SK-N-SH treated with all-trans-retinoic acid at 6 μM for 48 hours (cell line): ENCODE measurements around the gene MSL3.

ENCODE experiments used
- CSRNP3 ChIP-seq: fragments of 250-450 bp; sonication (Bioruptor Pico); IDR thresholded peaks from 2 replicates; pipeline ENCODE4 v1.5.1; 2021; ENCODE audit warnings: mild to moderate bottlenecking, moderate library complexity
- ESRRG ChIP-seq: fragments of 250-450 bp; sonication (Bioruptor Pico); IDR thresholded peaks from 2 replicates; pipeline ENCODE4 v1.6.1; 2021; ENCODE audit warnings: mild to moderate bottlenecking
- GLIS3 ChIP-seq: fragments of 250-450 bp; sonication (Bioruptor Pico); IDR thresholded peaks from 2 replicates; pipeline ENCODE4 v1.5.0; 2020; ENCODE audit warnings: mild to moderate bottlenecking, moderate library complexity
- ISL1 ChIP-seq: fragments of 250-450 bp; sonication (Bioruptor Pico); IDR thresholded peaks from 2 replicates; pipeline ENCODE4 v2.1.2; 2022; ENCODE audit warnings: mild to moderate bottlenecking, moderate library complexity
- ZC3H10 ChIP-seq: fragments of 250-450 bp; sonication (Bioruptor Pico); IDR thresholded peaks from 2 replicates; pipeline ENCODE4 v1.5.1; 2021; ENCODE audit warnings: mild to moderate bottlenecking, moderate library complexity
- ZFP3 ChIP-seq: fragments of 250-450 bp; sonication (Bioruptor Pico); IDR thresholded peaks from 2 replicates; pipeline ENCODE4 v1.5.0; 2020; ENCODE audit warnings: mild to moderate bottlenecking, moderate library complexity
- ZFP30 ChIP-seq: fragments of 450-650 bp; formaldehyde crosslinking; IDR thresholded peaks from 2 replicates; pipeline ENCODE4 v1.5.0; 2022; ENCODE audit warnings: mild to moderate bottlenecking, moderate library complexity
- ZNF565 ChIP-seq: fragments of 450-650 bp; formaldehyde crosslinking; conservative IDR thresholded peaks from 2 replicates; pipeline ENCODE4 v1.5.0; 2020; ENCODE audit warnings: low read depth, mild to moderate bottlenecking, moderate library complexity
- ZNF70 ChIP-seq: fragments of 450-650 bp; formaldehyde crosslinking; IDR thresholded peaks from 2 replicates; pipeline ENCODE4 v1.5.0; 2020; ENCODE audit warnings: mild to moderate bottlenecking, moderate library complexity
- TF ChIP-seq, protein P1 (sequence below): fragments of 250-450 bp; sonication (Bioruptor Pico); IDR thresholded peaks from 2 replicates; pipeline ENCODE4 v1.8.0; 2020; ENCODE audit warnings: mild to moderate bottlenecking, moderate library complexity, borderline replicate concordance

GRCh38 chrX:11770320-11770719, 12.3 kb downstream of the MSL3 start:
- no peak for TF ChIP-seq ZFP30 (CRISPR knock-in tag)
- TF ChIP-seq ZC3H10 (CRISPR knock-in tag): no peak
- no peak for TF ChIP-seq ISL1 (CRISPR knock-in tag)
- TF ChIP-seq ZNF70: no peak
- TF ChIP-seq, protein P1, sequence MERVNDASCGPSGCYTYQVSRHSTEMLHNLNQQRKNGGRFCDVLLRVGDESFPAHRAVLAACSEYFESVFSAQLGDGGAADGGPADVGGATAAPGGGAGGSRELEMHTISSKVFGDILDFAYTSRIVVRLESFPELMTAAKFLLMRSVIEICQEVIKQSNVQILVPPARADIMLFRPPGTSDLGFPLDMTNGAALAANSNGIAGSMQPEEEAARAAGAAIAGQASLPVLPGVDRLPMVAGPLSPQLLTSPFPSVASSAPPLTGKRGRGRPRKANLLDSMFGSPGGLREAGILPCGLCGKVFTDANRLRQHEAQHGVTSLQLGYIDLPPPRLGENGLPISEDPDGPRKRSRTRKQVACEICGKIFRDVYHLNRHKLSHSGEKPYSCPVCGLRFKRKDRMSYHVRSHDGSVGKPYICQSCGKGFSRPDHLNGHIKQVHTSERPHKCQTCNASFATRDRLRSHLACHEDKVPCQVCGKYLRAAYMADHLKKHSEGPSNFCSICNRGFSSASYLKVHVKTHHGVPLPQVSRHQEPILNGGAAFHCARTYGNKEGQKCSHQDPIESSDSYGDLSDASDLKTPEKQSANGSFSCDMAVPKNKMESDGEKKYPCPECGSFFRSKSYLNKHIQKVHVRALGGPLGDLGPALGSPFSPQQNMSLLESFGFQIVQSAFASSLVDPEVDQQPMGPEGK (CRISPR knock-in tag): no peak
- no peak for TF ChIP-seq ZNF565 (CRISPR knock-in tag)
- TF ChIP-seq CSRNP3: no peak
- no peak for TF ChIP-seq GLIS3 (CRISPR knock-in tag)
- TF ChIP-seq ZFP3 (CRISPR knock-in tag): no peak
- TF ChIP-seq ESRRG (CRISPR knock-in tag): no peak
